Stimulated activated CD4-positive, alpha-beta T cell treated with anti-CD3 and anti-CD28 coated beads, TNF-alpha, amount 100 ng/mL, for 24 hours (primary cell): Measurements from ENCODE around the gene UBXN10.

Experiments used
- DNase-seq, 3 experiments: peaks; one replicate each; pipeline ENCODE4 v3.0.0-alpha.2; 2020; ENCODE audit warnings: low read depth in 3 of 3

Gene UBXN10

GRCh38 chr1:20234788-20235535 lies 49.1 kb downstream of the UBXN10 start:
- no peak for DNase-seq

DNA sequence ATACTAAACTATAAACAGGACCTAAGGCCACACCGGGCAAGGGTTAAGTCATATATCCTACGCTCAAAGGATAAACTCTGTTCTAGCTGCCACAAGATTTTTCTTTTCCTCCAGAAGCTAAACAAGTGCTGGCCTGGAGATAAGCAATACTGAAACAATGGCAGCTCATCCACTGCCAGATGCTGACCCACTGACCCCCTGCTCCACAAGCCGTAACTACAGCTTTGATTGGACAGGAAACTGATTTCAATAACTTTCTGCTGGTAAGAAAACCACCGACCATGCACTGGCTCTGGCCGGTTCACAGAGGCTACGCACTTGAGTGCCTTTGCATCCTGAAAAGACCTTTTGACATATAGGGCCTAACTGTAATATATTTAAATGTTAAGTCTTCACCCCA lies 51.8 kb downstream of the UBXN10 start:
- no peak for DNase-seq

- no peak for DNase-seq
These were observed 54.1 kb downstream of the UBXN10 start for GRCh38 chr1:20240012-20240411.

DNA sequence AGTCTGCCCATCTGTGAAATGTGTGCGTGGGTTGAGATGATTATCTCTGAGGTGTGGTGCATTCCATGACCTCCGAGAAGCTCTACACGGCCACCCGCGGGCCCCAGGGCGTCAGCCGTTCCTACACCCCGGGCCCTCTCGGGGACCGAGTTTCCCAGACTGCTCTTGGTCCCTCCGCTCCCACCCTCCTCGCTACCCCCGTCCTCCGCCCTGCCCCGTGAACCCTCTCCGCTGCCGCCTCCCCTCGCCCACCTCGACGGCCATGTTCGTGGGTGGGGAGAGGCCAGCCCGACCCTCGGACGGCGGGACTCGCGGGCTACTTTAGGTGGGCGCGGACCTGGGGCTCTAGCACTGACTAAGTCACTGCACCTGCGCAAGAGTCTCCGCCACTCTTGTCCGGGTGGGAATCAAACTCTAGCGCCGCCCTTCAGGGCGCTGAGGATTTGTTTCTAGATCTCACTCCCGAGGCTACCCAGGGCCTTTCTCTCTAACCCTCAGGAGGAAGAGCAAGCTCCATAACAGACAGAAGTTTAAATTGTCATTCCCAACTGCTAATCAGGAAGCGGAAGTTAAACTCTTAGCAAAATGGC lies 57.1 kb downstream of the UBXN10 start:
- DNase-seq = no peak
